Neural cell (in vitro differentiated cells): ENCODE measurements around the gene HS2ST1. TPM values are rescaled to one million over a fixed set of nuclear protein-coding genes. Genes with fewer than 3 reads are reported as not detected.

Experiments
- H2AFZ ChIP-seq: fragments of 200-600, 300-800 bp; sonication (generic), shearing (Covaris generic); 2 replicates; pipeline ENCODE4 v1.6.0; 2014; ENCODE audit warnings: low read depth, mild to moderate bottlenecking, antibody characterized with exemption, low read length, moderate library complexity
- H3F3A ChIP-seq: fragments of 200-600 bp; shearing (Covaris generic); 2 replicates; pipeline ENCODE4 v1.6.1; 2016; ENCODE audit warnings: mild to moderate bottlenecking, moderate library complexity, mixed read lengths, antibody characterized with exemption, low read length; ENCODE audit not compliant: insufficient read depth, poor library complexity, severe bottlenecking
- H3K27ac ChIP-seq: fragments of 200-600, 300-800 bp; sonication (generic), shearing (Covaris generic); 2 replicates; pipeline ENCODE4 v1.5.1; 2014; ENCODE audit warnings: mild to moderate bottlenecking, low read length, moderate library complexity
- H3K27me3 ChIP-seq: fragments of 300-800, 200-600 bp; sonication (generic), shearing (Covaris generic); 2 replicates; pipeline ENCODE4 v1.6.0; 2014; ENCODE audit warnings: mild to moderate bottlenecking, low read depth, low read length, moderate library complexity; ENCODE audit not compliant: insufficient read depth
- H3K36me3 ChIP-seq: fragments of 300-800, 200-600 bp; sonication (generic), shearing (Covaris generic); 2 replicates; pipeline ENCODE4 v1.5.1; 2014; ENCODE audit warnings: mild to moderate bottlenecking, antibody characterized with exemption, low read length, moderate library complexity; ENCODE audit not compliant: insufficient read depth
- H3K4me2 ChIP-seq: fragments of 300-800, 200-600 bp; sonication (generic), shearing (Covaris generic); 2 replicates; pipeline ENCODE4 v1.6.0; 2014; ENCODE audit warnings: mild to moderate bottlenecking, low read length
- H3K4me3 ChIP-seq: fragments of 300-800, 200-600 bp; sonication (generic), shearing (Covaris generic); 2 replicates; pipeline ENCODE4 v1.5.1; 2014; ENCODE audit warnings: mild to moderate bottlenecking, low read length, moderate library complexity
- H3K79me2 ChIP-seq: fragments of 200-600 bp; shearing (Covaris generic); replicated peaks from 2 replicates; pipeline ENCODE4 v1.6.0; 2014; ENCODE audit warnings: mild to moderate bottlenecking, low read length, moderate library complexity; ENCODE audit not compliant: insufficient read depth
- H3K9ac ChIP-seq: fragments of 300-800, 200-600 bp; sonication (generic), shearing (Covaris generic); 2 replicates; pipeline ENCODE4 v1.6.1; 2016; ENCODE audit warnings: mild to moderate bottlenecking, low read length, mixed read lengths
- H3K9me2 ChIP-seq: fragments of 200-600 bp; shearing (Covaris generic); 2 replicates; pipeline ENCODE4 v1.6.1; 2016; ENCODE audit warnings: mild to moderate bottlenecking, low read length, mixed read lengths; ENCODE audit not compliant: insufficient read depth
- H3K9me3 ChIP-seq: fragments of 200-600, 300-800 bp; sonication (generic), shearing (Covaris generic); 2 replicates; pipeline ENCODE4 v1.6.1; 2016; ENCODE audit warnings: mild to moderate bottlenecking, mixed run types, low read length, moderate library complexity, mixed read lengths
- H4K20me1 ChIP-seq: fragments of 200-600 bp; shearing (Covaris generic); 2 replicates; pipeline ENCODE4 v1.6.1; 2016; ENCODE audit warnings: mild to moderate bottlenecking, mixed run types; ENCODE audit not compliant: insufficient read depth
- CTCF ChIP-seq: fragments of 450-650 bp; IDR thresholded peaks from 2 replicates; pipeline ENCODE4 v1.5.1; 2014; ENCODE audit warnings: antibody characterized with exemption, mild to moderate bottlenecking, moderate library complexity; ENCODE audit not compliant: poor library complexity, severe bottlenecking
- EP300 ChIP-seq: fragments of 450-650 bp; conservative IDR thresholded peaks from 2 replicates; pipeline ENCODE4 v1.6.1; 2014; ENCODE audit warnings: antibody characterized with exemption, mild to moderate bottlenecking, moderate library complexity; ENCODE audit not compliant: poor library complexity, severe bottlenecking
- EZH2 ChIP-seq: fragments of 200-600, 300-800 bp; shearing (Covaris generic), sonication (generic); IDR thresholded peaks from 2 replicates; pipeline ENCODE4 v1.6.1; 2014; ENCODE audit warnings: antibody characterized with exemption, low read length, borderline replicate concordance, mild to moderate bottlenecking; ENCODE audit not compliant: insufficient read depth, poor library complexity, severe bottlenecking
- MXI1 ChIP-seq: fragments of 450-650 bp; conservative IDR thresholded peaks from 2 replicates; pipeline ENCODE4 v1.6.1; 2014; ENCODE audit warnings: antibody characterized with exemption, mild to moderate bottlenecking; ENCODE audit not compliant: poor library complexity, severe bottlenecking
- POLR2AphosphoS5 ChIP-seq: IDR thresholded peaks from 2 replicates; pipeline ENCODE4 v1.6.1; 2012
- RAD21 ChIP-seq: fragments of 450-650 bp; conservative IDR thresholded peaks from 2 replicates; pipeline ENCODE4 v1.6.1; 2014; ENCODE audit warnings: antibody characterized with exemption, mild to moderate bottlenecking, moderate library complexity
- SMC3 ChIP-seq: fragments of 450-650 bp; conservative IDR thresholded peaks from 2 replicates; pipeline ENCODE4 v1.6.1; 2014; ENCODE audit warnings: antibody characterized with exemption, mild to moderate bottlenecking, moderate library complexity; ENCODE audit not compliant: poor library complexity
- TAF1 ChIP-seq: IDR thresholded peaks from 2 replicates; pipeline ENCODE4 v1.6.1; 2012; ENCODE audit warnings: low read depth
- polyA plus RNA-seq: library from polyadenylated mRNA; depleted of rRNA; stranded (reverse); fragments of >200 nt; gene quantifications from 2 replicates; pipeline ENCODE4 v1.2.3, GENCODE V29; 2014
- TF ChIP-seq, protein P1 (sequence below): IDR thresholded peaks from 2 replicates; pipeline ENCODE4 v1.6.1; 2012; ENCODE audit warnings: borderline replicate concordance

HS2ST1 gene
- polyA plus RNA-seq, 1 donor from 2014 or later, result 24.7 TPM

DNA sequence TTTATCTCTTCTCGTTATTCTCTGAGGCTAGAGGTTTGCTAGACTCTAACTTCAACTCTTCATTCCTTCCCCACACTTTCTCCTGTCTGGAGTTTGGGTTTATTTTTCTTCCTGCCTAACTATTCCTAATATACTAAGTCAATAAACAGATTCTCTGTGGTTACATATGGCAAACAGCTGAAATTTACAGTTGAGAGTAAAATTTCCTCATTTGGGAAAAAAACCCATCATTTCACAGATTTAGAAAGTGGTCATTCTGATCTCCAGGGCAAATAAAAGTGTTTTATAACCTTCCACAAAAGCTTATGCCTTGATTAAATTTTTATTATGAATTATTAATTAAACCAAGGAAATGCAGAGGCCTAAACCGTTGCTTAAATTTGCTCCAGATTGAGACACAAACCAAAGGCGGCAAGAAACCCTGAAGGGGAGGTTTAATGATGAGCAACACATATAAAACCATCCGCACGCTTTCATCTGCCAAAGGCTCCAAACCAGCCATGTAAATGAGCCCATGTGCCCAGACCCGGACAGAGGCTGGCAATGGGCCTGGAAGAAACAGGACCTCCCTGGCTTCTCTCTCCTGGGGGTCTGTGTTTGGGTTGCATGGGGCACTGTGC is 212.6 kb downstream of the HS2ST1 start:
- no peaks in the 10 kb centered on the region for H4K20me1 ChIP-seq
- no peaks in the 10 kb centered on the region for H3K9me2 ChIP-seq
- H3K36me3 ChIP-seq, result no peaks in the 10 kb centered on the region
- no peaks in the 10 kb centered on the region for H3K27me3 ChIP-seq
- H3K4me2 ChIP-seq, result no peak overlapping the region
- no peaks in the 10 kb centered on the region for H3K79me2 ChIP-seq
- H3K9me3 ChIP-seq, result no peaks in the 10 kb centered on the region
- no peak overlapping the region for H2AFZ ChIP-seq
- no peaks in the 10 kb centered on the region for H3F3A ChIP-seq
- H3K4me3 ChIP-seq, result no peak overlapping the region
- TF ChIP-seq RAD21, result no peak
- no peak for TF ChIP-seq EP300
- TF ChIP-seq EZH2, result no peak
- TF ChIP-seq SMC3, result no peak
- no peak for TF ChIP-seq TAF1
- TF ChIP-seq, protein P1, sequence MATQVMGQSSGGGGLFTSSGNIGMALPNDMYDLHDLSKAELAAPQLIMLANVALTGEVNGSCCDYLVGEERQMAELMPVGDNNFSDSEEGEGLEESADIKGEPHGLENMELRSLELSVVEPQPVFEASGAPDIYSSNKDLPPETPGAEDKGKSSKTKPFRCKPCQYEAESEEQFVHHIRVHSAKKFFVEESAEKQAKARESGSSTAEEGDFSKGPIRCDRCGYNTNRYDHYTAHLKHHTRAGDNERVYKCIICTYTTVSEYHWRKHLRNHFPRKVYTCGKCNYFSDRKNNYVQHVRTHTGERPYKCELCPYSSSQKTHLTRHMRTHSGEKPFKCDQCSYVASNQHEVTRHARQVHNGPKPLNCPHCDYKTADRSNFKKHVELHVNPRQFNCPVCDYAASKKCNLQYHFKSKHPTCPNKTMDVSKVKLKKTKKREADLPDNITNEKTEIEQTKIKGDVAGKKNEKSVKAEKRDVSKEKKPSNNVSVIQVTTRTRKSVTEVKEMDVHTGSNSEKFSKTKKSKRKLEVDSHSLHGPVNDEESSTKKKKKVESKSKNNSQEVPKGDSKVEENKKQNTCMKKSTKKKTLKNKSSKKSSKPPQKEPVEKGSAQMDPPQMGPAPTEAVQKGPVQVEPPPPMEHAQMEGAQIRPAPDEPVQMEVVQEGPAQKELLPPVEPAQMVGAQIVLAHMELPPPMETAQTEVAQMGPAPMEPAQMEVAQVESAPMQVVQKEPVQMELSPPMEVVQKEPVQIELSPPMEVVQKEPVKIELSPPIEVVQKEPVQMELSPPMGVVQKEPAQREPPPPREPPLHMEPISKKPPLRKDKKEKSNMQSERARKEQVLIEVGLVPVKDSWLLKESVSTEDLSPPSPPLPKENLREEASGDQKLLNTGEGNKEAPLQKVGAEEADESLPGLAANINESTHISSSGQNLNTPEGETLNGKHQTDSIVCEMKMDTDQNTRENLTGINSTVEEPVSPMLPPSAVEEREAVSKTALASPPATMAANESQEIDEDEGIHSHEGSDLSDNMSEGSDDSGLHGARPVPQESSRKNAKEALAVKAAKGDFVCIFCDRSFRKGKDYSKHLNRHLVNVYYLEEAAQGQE, result no peak
- no peak for TF ChIP-seq MXI1
- TF ChIP-seq CTCF, result no peak
- TF ChIP-seq POLR2AphosphoS5, result no peak
- H3K9ac ChIP-seq, result no peak overlapping the region
- no peak overlapping the region for H3K27ac ChIP-seq

DNA sequence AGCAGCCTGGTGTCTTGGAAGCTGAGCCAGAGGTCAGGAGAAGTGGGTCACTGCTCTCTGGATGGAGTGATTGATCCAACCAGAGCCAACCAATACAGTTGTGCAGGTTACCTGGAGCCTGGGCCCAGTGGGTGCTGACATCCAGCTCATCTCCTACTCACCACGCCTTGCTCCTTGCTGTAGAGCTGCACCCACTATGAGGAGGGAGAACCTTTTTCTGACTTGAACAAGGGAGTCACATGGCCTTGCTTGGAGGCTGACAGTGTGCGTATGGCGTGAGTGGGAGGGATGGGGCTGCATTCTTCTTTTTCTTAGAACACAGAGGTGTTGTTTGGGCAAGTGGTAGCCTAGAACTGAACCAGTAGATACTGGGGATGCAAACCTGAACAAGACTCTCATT is 213.1 kb downstream of the HS2ST1 start:
- H3K4me3 ChIP-seq, result no peak overlapping the region
- no peaks in the 10 kb centered on the region for H3F3A ChIP-seq
- no peak overlapping the region for H3K27ac ChIP-seq
- TF ChIP-seq EZH2 (no peak), CTCF (no peak), MXI1 (no peak), SMC3 (no peak), RAD21 (no peak), EP300 (no peak), TAF1 (no peak), POLR2AphosphoS5 (no peak)
- TF ChIP-seq, protein P1, result no peak
- H3K9me2 ChIP-seq, result no peaks in the 10 kb centered on the region
- H4K20me1 ChIP-seq, result no peaks in the 10 kb centered on the region
- H2AFZ ChIP-seq, result no peak overlapping the region
- H3K9me3 ChIP-seq, result no peaks in the 10 kb centered on the region
- no peak overlapping the region for H3K4me2 ChIP-seq
- no peaks in the 10 kb centered on the region for H3K36me3 ChIP-seq
- no peaks in the 10 kb centered on the region for H3K79me2 ChIP-seq
- no peaks in the 10 kb centered on the region for H3K27me3 ChIP-seq
- no peak overlapping the region for H3K9ac ChIP-seq
